ENCODE measurements around the gene OPTN.
"Not testable (repeated sequence)": the region's sequence is repeated elsewhere in the genome, so short reads cannot be mapped to it uniquely, and the experiment has no call there.

GRCh38 chr10:13094082-13094481, 5.9 kb upstream of the OPTN start:
- TF ChIP-seq CTCF, POLR2A (IDR thresholded peaks at IDR 0.05): not testable (repeated sequence)
